ENCODE data around the gene HARBI1. TPM values are rescaled to one million over a fixed set of nuclear protein-coding genes. Genes with fewer than 3 reads are reported as not detected.

Gene HARBI1
- total RNA-seq, 1 experiment from 2014 or later: 6.3 TPM

DNA sequence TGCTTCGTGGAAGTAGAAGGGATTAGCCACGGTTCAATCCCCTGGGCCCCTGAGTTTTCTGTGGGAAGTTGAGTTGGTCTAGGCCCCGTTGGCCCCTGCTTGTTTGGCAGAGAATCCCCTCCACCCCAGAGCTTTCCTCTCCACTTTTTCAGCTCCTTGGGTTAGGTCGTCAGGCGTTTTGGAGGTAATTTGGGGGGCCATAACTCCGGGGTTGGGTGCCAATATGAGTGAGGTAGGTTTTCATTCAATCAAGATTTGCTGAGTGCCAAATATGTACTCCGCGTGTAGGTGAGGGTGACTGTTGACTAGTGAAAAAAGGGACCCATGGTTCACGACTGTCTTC is 916 bp upstream of the HARBI1 start:
- H3K9me3 Mint-ChIP-seq: no peaks in the 10 kb centered on the region
- H3K36me3 Mint-ChIP-seq (ENCODE audit: insufficient read depth in 1 of 3, low read depth in 3 of 3): peaks cover 9 to 21% (median 18%) of the 10 kb centered on the region in 3 experiments; a peak in 6 of 7 replicates
- H4K20me1 ChIP-seq (ENCODE audit: control insufficient read depth, insufficient read depth, insufficient read length): no peaks in the 10 kb centered on the region
- no peaks in the 10 kb centered on the region for H3K27me3 Mint-ChIP-seq (ENCODE audit: low read depth)
- H3K79me2 ChIP-seq (ENCODE audit: insufficient read depth, low read length): peaks cover 7% of the 10 kb centered on the region; the same call in 1 of the 2 replicates
- peak overlapping the region; percentile 90 to 92 for H3K4me3 Mint-ChIP-seq
- peak overlapping the region; percentile 100; the same call in 1 of the 2 replicates for H3K14ac ChIP-seq (ENCODE audit: insufficient read depth, low read length)
- peak overlapping the region; percentile 87 for H4K91ac ChIP-seq (ENCODE audit: insufficient read length, low read depth, low read length)
- H3K4me1 Mint-ChIP-seq: peaks cover 22 to 23% of the 10 kb centered on the region in 2 experiments
- H3K4ac ChIP-seq (ENCODE audit: low read depth, low read length): peak overlapping the region; percentile 79; the same call in 1 of the 2 replicates
- no peak overlapping the region for H2BK5ac ChIP-seq (ENCODE audit: insufficient read length, low read length)
- peaks cover 10% of the 10 kb centered on the region for H3K23me2 ChIP-seq (ENCODE audit: insufficient read length, low read depth, low read length, poor library complexity, severe bottlenecking)
- H2AFZ ChIP-seq (ENCODE audit: low read length): no peak overlapping the region
- H3K9me3 ChIP-seq (ENCODE audit: control insufficient read depth, low read depth, low read length): no peaks in the 10 kb centered on the region
- H3K56ac ChIP-seq (ENCODE audit: insufficient read length, low read depth, low read length): no peak overlapping the region
- no peak overlapping the region for H4K8ac ChIP-seq (replicated peaks; ENCODE audit: insufficient read length, low read depth, low read length)
- no peaks in the 10 kb centered on the region for H3K79me1 ChIP-seq (ENCODE audit: insufficient read depth, low read depth, low read length, poor library complexity, severe bottlenecking)
- H3K9ac ChIP-seq (ENCODE audit: extremely low read depth, insufficient read length, low read length): peak overlapping the region; percentile 100
- no peak overlapping the region for H2BK20ac ChIP-seq (ENCODE audit: low read depth, low read length, poor library complexity, severe bottlenecking)
- no CpG with 5 or more reads among the region's 9 CpGs for WGBS (ENCODE audit: extremely low coverage, insufficient read length, low lambda C conversion rate)
- no peak overlapping the region for H2AK5ac ChIP-seq (ENCODE audit: insufficient read length, low read length)
- DNase-seq: no peak
- H2BK12ac ChIP-seq (ENCODE audit: insufficient read length, low read depth, low read length): no peak overlapping the region
- H3K23ac ChIP-seq (ENCODE audit: insufficient read length, low read depth, low read length): no peak overlapping the region
- no peaks in the 10 kb centered on the region; the same call in 1 of the 2 replicates for H3K27me3 ChIP-seq (ENCODE audit: insufficient read depth, low read length)
- peak overlapping the region; percentile 86 for H3K4me2 ChIP-seq (ENCODE audit: insufficient read depth, insufficient read length, low read length)
- no peak overlapping the region for H3T11ph ChIP-seq (ENCODE audit: low read length)
- peak overlapping the region; percentile 98 for H3K18ac ChIP-seq (ENCODE audit: insufficient read length, low read depth, low read length)
- TF ChIP-seq, protein P1, sequence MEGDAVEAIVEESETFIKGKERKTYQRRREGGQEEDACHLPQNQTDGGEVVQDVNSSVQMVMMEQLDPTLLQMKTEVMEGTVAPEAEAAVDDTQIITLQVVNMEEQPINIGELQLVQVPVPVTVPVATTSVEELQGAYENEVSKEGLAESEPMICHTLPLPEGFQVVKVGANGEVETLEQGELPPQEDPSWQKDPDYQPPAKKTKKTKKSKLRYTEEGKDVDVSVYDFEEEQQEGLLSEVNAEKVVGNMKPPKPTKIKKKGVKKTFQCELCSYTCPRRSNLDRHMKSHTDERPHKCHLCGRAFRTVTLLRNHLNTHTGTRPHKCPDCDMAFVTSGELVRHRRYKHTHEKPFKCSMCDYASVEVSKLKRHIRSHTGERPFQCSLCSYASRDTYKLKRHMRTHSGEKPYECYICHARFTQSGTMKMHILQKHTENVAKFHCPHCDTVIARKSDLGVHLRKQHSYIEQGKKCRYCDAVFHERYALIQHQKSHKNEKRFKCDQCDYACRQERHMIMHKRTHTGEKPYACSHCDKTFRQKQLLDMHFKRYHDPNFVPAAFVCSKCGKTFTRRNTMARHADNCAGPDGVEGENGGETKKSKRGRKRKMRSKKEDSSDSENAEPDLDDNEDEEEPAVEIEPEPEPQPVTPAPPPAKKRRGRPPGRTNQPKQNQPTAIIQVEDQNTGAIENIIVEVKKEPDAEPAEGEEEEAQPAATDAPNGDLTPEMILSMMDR (conservative IDR thresholded peaks at IDR 0.05): no peak
- H4K5ac ChIP-seq (ENCODE audit: insufficient read length, low read depth, low read length): no peak overlapping the region
- no peak overlapping the region for H2BK120ac ChIP-seq (ENCODE audit: low read depth, low read length, poor library complexity, severe bottlenecking)
- no peak overlapping the region for H2BK15ac ChIP-seq (ENCODE audit: low read depth, low read length)
- no peaks in the 10 kb centered on the region for H3K4me1 ChIP-seq (ENCODE audit: insufficient read depth, low read length)
- peak overlapping the region; percentile 81 for H3K27ac ChIP-seq (ENCODE audit: insufficient read length, low read depth, low read length)
- peak overlapping the region; percentile 100 for H3K27ac Mint-ChIP-seq
